Transverse colon (tissue), 4 donors: ENCODE results near the gene SPIRE2.

Experiments used
- CTCF ChIP-seq, 5 experiments: fragments of 200-600 bp in 3 of 5; fragments of 450-650 bp in 2 of 5; sonication (generic) in 3 of 5; IDR thresholded peaks; 1 replicate in 2 of 5; 2 replicates in 3 of 5; pipeline ENCODE4 v1.5.1; 2016 to 2017; ENCODE audit warnings: antibody characterized with exemption in 5 of 5, inconsistent platforms in 3 of 5, mild to moderate bottlenecking in 2 of 5, moderate library complexity in 1 of 5
- EP300 ChIP-seq: sonication (generic); formaldehyde crosslinking; IDR thresholded peaks from one replicate; pipeline ENCODE4 v1.6.1; 2017; ENCODE audit warnings: antibody characterized with exemption, low read depth
- POLR2A ChIP-seq: fragments of 450-650 bp; IDR thresholded peaks from one replicate; pipeline ENCODE4 v1.6.1; 2016; ENCODE audit warnings: antibody characterized with exemption, mild to moderate bottlenecking, moderate library complexity
- POLR2AphosphoS5 ChIP-seq, 3 donors: sonication (generic); formaldehyde crosslinking; IDR thresholded peaks; one replicate each; pipeline ENCODE4 v1.6.1; 2016; ENCODE audit warnings: antibody characterized with exemption in 3 of 3

- TF ChIP-seq POLR2A (no peak), CTCF (IDR thresholded peaks at IDR 0.05) (no peak), EP300 (no peak), POLR2AphosphoS5 (IDR thresholded peaks at IDR 0.05) (no peak)
Measured at GRCh38 chr16:89890886-89891657, 62.8 kb downstream of the SPIRE2 start.
